CD4-positive, CD25-positive, alpha-beta regulatory T cell (primary cell): ENCODE results near the gene SDCCAG8. TPM values are rescaled to one million over a fixed set of nuclear protein-coding genes. Genes with fewer than 3 reads are reported as not detected.
A peak's percentile ranks its signal among the peaks of the same experiment; 100 is the strongest.

Experiments
- ATAC-seq, 2 donors: fragments of 150-1000 bp; cut with Tn5 transposase; one replicate each; pipeline ENCODE4 v1.10.0; 2021; ENCODE audit warnings: low read depth in 2 of 2, moderate number of reproducible peaks in 2 of 2, moderate library complexity in 1 of 2
- DNase-seq, 3 donors: peaks; one replicate each; pipeline versions ENCODE4 v3.0.0 to v3.0.0-alpha.2; 2012 to 2022; ENCODE audit warnings: mixed read lengths in 1 of 3
- H3K27ac ChIP-seq: one replicate; pipeline ENCODE4 v1.7.0; 2013; ENCODE audit warnings: mild to moderate bottlenecking, low read length; ENCODE audit not compliant: insufficient read depth, poor library complexity, severe bottlenecking
- H3K27me3 ChIP-seq: one replicate; pipeline ENCODE4 v1.7.0; 2013; ENCODE audit warnings: low read length; ENCODE audit not compliant: control insufficient read depth, insufficient read depth
- H3K36me3 ChIP-seq: one replicate; pipeline ENCODE4 v1.7.0; 2013; ENCODE audit warnings: mild to moderate bottlenecking, low read length, moderate library complexity; ENCODE audit not compliant: control insufficient read depth, insufficient read depth
- H3K4me1 ChIP-seq: 2 replicates; pipeline ENCODE4 v1.7.0; 2013; ENCODE audit warnings: mild to moderate bottlenecking, low read length; ENCODE audit not compliant: insufficient read depth, control insufficient read depth, poor library complexity, severe bottlenecking
- H3K4me3 ChIP-seq: one replicate; pipeline ENCODE4 v1.7.0; 2013; ENCODE audit warnings: low read depth, mild to moderate bottlenecking, low read length, moderate library complexity
- H3K9me3 ChIP-seq, 2 experiments: 1 replicate in 1 of 2; 2 replicates in 1 of 2; pipeline ENCODE4 v1.7.0; 2013; ENCODE audit warnings: low read length in 2 of 2, mild to moderate bottlenecking in 1 of 2, moderate library complexity in 1 of 2; ENCODE audit not compliant: control insufficient read depth in 2 of 2
- H3K27ac Mint-ChIP-seq, 3 donors: one replicate each; pipeline ENCODE4 v1.8.0; 2020 to 2022; ENCODE audit warnings: mild to moderate bottlenecking in 3 of 3, mixed read lengths in 3 of 3, moderate library complexity in 2 of 3
- H3K27me3 Mint-ChIP-seq: one replicate; pipeline ENCODE4 v1.8.0; 2022; ENCODE audit warnings: mild to moderate bottlenecking, mixed read lengths
- H3K36me3 Mint-ChIP-seq: one replicate; pipeline ENCODE4 v1.8.0; 2020; ENCODE audit warnings: mixed read lengths
- H3K4me1 Mint-ChIP-seq, 4 donors: one replicate each; pipeline ENCODE4 v1.8.0; 2020 to 2022; ENCODE audit warnings: mixed read lengths in 4 of 4, mild to moderate bottlenecking in 1 of 4
- H3K4me3 Mint-ChIP-seq, 4 donors: one replicate each; pipeline ENCODE4 v1.8.0; 2020 to 2022; ENCODE audit warnings: mild to moderate bottlenecking in 4 of 4, mixed read lengths in 4 of 4, moderate library complexity in 3 of 4
- H3K9me3 Mint-ChIP-seq, 7 donors: one replicate each; pipeline ENCODE4 v1.8.0; 2020 to 2022; ENCODE audit warnings: mixed read lengths in 7 of 7, mild to moderate bottlenecking in 3 of 7, moderate library complexity in 2 of 7
- polyA plus RNA-seq, 4 donors: library from polyadenylated mRNA; unstranded; fragments of 300-500 nt; fragmentation: Illumina TruSeq; gene quantifications; one replicate each; pipeline ENCODE4 v1.2.3, GENCODE V29; 2021
- total RNA-seq: library from RNA; stranded (reverse); gene quantifications from one replicate; pipeline ENCODE4 v1.2.3, GENCODE V29; 2022

The SDCCAG8 gene
- total and polyA plus RNA-seq, 5 donors from 2014 or later, result 19.4 to 28.5 (median 22.7) TPM

DNA sequence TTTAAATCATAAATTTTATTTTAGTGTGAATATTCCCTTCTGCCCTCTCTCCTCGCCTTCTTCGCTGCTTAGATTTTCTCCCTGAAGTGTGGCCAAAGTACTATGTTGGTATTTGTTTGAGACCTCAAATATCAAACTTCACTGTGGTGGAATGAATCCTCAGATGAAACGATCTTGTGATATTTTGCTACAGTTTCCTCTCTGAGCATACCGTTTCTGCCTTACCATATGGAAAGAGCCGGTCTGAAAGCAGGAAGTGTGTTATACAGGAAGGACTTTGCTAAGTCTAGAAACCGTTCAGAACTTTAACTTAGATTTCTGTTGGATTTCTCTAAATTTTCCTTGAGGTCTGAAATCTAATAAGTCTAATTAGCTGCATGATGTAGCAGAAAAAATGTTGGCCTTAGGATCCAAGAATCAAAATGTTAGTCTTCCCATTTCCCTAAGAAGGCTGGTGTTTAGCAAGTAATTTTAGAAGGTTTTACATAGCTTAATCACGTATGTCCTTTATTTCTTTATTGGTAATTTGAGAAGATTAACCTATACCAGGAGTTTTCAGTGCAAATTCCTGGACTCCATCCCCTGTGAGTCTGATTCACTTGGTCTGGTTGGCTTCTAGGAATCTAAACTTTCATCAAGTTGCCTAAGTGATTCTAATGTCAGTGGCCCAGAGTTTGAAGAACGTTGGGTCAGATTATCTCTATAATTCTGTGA lies 30.7 kb downstream of the SDCCAG8 start:
- peaks cover 45% of the 10 kb centered on the region for H3K36me3 ChIP-seq
- ATAC-seq (no peak), DNase-seq (peak in 1 of 3 donors; percentile 31)
- H3K27ac ChIP-seq, result no peak overlapping the region
- peaks cover 70% of the 10 kb centered on the region for H3K36me3 Mint-ChIP-seq
- no peaks in the 10 kb centered on the region for H3K4me1 ChIP-seq
- H3K27me3 Mint-ChIP-seq, result no peaks in the 10 kb centered on the region
- peak overlapping the region in 1 of 3 donors; percentile 89 for H3K27ac Mint-ChIP-seq
- no peaks in the 10 kb centered on the region for H3K27me3 ChIP-seq
- H3K4me3 Mint-ChIP-seq, result peak overlapping the region in 1 of 4 donors; percentile 38
- peaks cover 19 to 33% (median 27%) of the 10 kb centered on the region in 4 donors for H3K4me1 Mint-ChIP-seq
- no peak overlapping the region for H3K4me3 ChIP-seq
- H3K9me3 Mint-ChIP-seq, result peaks cover 0 to 3% (median 0%) of the 10 kb centered on the region in 7 donors
- no peaks in the 10 kb centered on the region for H3K9me3 ChIP-seq

GRCh38 chr1:243287123-243287460 lies 31.3 kb downstream of the SDCCAG8 start:
- H3K36me3 ChIP-seq, result peaks cover 46% of the 10 kb centered on the region
- H3K4me1 ChIP-seq, result no peaks in the 10 kb centered on the region
- Mint-ChIP-seq H3K9me3 (peaks cover 0 to 3% (median 0%) of the 10 kb centered on the region in 7 donors), H3K4me3 (no peak overlapping the region), H3K36me3 (peaks cover 70% of the 10 kb centered on the region), H3K27me3 (no peaks in the 10 kb centered on the region), H3K27ac (peak overlapping the region in 2 of 3 donors; percentile 77 to 90), H3K4me1 (peaks cover 19 to 33% (median 27%) of the 10 kb centered on the region in 4 donors)
- DNase-seq (no peak), ATAC-seq (no peak)
- H3K27ac ChIP-seq, result no peak overlapping the region
- H3K4me3 ChIP-seq, result no peak overlapping the region
- H3K27me3 ChIP-seq, result no peaks in the 10 kb centered on the region
- H3K9me3 ChIP-seq, result no peaks in the 10 kb centered on the region

- Mint-ChIP-seq H3K4me3 (no peak overlapping the region), H3K27me3 (no peaks in the 10 kb centered on the region), H3K9me3 (peaks cover 0 to 5% (median 0%) of the 10 kb centered on the region in 7 donors), H3K4me1 (peaks cover 19 to 36% (median 27%) of the 10 kb centered on the region in 4 donors), H3K36me3 (peaks cover 69% of the 10 kb centered on the region), H3K27ac (peak overlapping the region; percentile 2 to 90 (median 77))
- Histone ChIP-seq H3K4me1 (no peaks in the 10 kb centered on the region), H3K9me3 (peaks cover 0 to 1% of the 10 kb centered on the region in 2 experiments), H3K27me3 (no peaks in the 10 kb centered on the region), H3K4me3 (no peak overlapping the region), H3K36me3 (peaks cover 43% of the 10 kb centered on the region), H3K27ac (no peak overlapping the region)
- DNase-seq, result peak in 1 of 3 donors; percentile 52
- peak; percentile 60 to 61 for ATAC-seq
These were observed 31.8 kb downstream of the SDCCAG8 start for GRCh38 chr1:243287652-243288051.

GRCh38 chr1:243288062-243288461 lies 32.2 kb downstream of the SDCCAG8 start:
- no peak overlapping the region for H3K27ac ChIP-seq
- H3K36me3 ChIP-seq, result peaks cover 46% of the 10 kb centered on the region
- peak overlapping the region in 2 of 3 donors; percentile 15 to 77 for H3K27ac Mint-ChIP-seq
- no peak for ATAC-seq
- peaks cover 0 to 7% (median 0%) of the 10 kb centered on the region in 7 donors for H3K9me3 Mint-ChIP-seq
- no peaks in the 10 kb centered on the region for H3K27me3 Mint-ChIP-seq
- H3K4me3 Mint-ChIP-seq, result no peak overlapping the region
- H3K4me1 Mint-ChIP-seq, result peaks cover 19 to 39% (median 27%) of the 10 kb centered on the region in 4 donors
- DNase-seq, result no peak
- H3K36me3 Mint-ChIP-seq, result peaks cover 71% of the 10 kb centered on the region
- no peaks in the 10 kb centered on the region for H3K27me3 ChIP-seq
- no peak overlapping the region for H3K4me3 ChIP-seq
- no peaks in the 10 kb centered on the region for H3K4me1 ChIP-seq
- H3K9me3 ChIP-seq, result peaks cover 0 to 5% of the 10 kb centered on the region in 2 experiments

DNA sequence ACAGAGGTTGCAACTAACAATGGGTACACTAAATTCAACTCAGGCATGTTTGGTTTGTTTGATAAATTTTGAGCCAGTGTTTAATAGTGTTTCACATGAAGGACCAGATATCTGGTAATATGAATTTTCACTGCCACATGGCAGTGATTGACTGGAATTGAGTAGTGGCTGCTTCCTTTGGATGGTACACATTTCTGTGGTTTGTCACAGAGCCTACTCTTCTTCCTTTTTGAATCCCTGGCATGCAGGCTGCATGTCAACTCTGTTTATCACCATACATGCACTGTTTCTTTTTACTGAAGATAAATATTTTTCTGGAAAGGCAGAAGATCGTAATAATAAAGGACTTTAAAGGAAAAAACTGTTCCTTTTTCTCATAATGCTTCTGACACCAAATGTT lies 35.5 kb downstream of the SDCCAG8 start:
- peaks cover 77% of the 10 kb centered on the region for H3K36me3 Mint-ChIP-seq
- no peak overlapping the region for H3K27ac ChIP-seq
- no peak overlapping the region for H3K27ac Mint-ChIP-seq
- H3K27me3 ChIP-seq, result no peaks in the 10 kb centered on the region
- no peak overlapping the region for H3K4me3 ChIP-seq
- ATAC-seq, result no peak
- H3K36me3 ChIP-seq, result peaks cover 57% of the 10 kb centered on the region
- no peak overlapping the region for H3K4me3 Mint-ChIP-seq
- H3K9me3 Mint-ChIP-seq, result peaks cover 3 to 20% (median 9%) of the 10 kb centered on the region in 7 donors
- no peak for DNase-seq
- H3K4me1 ChIP-seq, result no peaks in the 10 kb centered on the region
- H3K27me3 Mint-ChIP-seq, result no peaks in the 10 kb centered on the region
- peaks cover 14 to 29% (median 21%) of the 10 kb centered on the region in 4 donors for H3K4me1 Mint-ChIP-seq
- H3K9me3 ChIP-seq, result peaks cover 0 to 14% of the 10 kb centered on the region in 2 experiments

DNA sequence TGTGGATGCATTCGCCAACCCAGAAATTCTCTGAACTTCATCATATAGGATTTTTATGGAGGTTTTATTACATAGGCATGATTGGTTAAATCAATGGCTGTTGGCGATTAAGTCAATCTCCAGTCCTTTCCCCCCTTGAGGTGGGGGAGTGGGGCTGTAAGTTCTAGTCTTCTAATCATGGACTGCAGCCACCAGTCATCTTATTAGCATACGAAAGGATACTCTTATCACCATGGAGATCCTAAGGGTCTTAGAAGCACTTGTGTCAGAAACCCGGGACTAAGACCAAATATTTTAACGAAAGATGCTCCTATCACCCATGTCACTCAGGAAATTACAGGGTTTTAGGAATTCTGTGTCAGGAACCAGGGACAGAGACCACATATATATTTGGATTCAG lies 36.3 kb downstream of the SDCCAG8 start:
- Histone ChIP-seq H3K4me1 (no peaks in the 10 kb centered on the region), H3K4me3 (no peak overlapping the region), H3K27me3 (no peaks in the 10 kb centered on the region), H3K9me3 (peaks cover 0 to 14% of the 10 kb centered on the region in 2 experiments), H3K27ac (no peak overlapping the region), H3K36me3 (peaks cover 54% of the 10 kb centered on the region)
- Mint-ChIP-seq H3K4me3 (no peak overlapping the region), H3K36me3 (peaks cover 81% of the 10 kb centered on the region), H3K9me3 (peaks cover 3 to 20% (median 12%) of the 10 kb centered on the region in 7 donors), H3K27ac (no peak overlapping the region), H3K27me3 (no peaks in the 10 kb centered on the region), H3K4me1 (peaks cover 9 to 25% (median 13%) of the 10 kb centered on the region in 4 donors)
- ATAC-seq (no peak), DNase-seq (no peak)

GRCh38 chr1:243293941-243294722 lies 38.3 kb downstream of the SDCCAG8 start:
- Mint-ChIP-seq H3K4me1 (peaks cover 0 to 14% (median 4%) of the 10 kb centered on the region in 4 donors), H3K27me3 (no peaks in the 10 kb centered on the region), H3K9me3 (peaks cover 3 to 20% (median 14%) of the 10 kb centered on the region in 7 donors), H3K36me3 (peaks cover 81% of the 10 kb centered on the region), H3K4me3 (no peak overlapping the region), H3K27ac (no peak overlapping the region)
- Histone ChIP-seq H3K4me3 (no peak overlapping the region), H3K9me3 (peaks cover 0 to 14% of the 10 kb centered on the region in 2 experiments), H3K36me3 (peaks cover 50% of the 10 kb centered on the region), H3K27me3 (no peaks in the 10 kb centered on the region), H3K27ac (no peak overlapping the region), H3K4me1 (no peaks in the 10 kb centered on the region)
- DNase-seq (no peak), ATAC-seq (no peak)
